HG03469 (cell line): ENCODE results near the gene SRSF12.
"Not testable (repeated sequence)": the region's sequence is repeated elsewhere in the genome, so short reads cannot be mapped to it uniquely, and the experiment has no call there.

Experiments
- ATAC-seq: cut with Tn5 transposase; IDR thresholded peaks from one replicate; pipeline ENCODE4 v1.9.1; 2021; ENCODE audit warnings: mild to moderate bottlenecking, moderate library complexity, moderate number of reproducible peaks; ENCODE audit not compliant: unreplicated experiment

Gene SRSF12

DNA sequence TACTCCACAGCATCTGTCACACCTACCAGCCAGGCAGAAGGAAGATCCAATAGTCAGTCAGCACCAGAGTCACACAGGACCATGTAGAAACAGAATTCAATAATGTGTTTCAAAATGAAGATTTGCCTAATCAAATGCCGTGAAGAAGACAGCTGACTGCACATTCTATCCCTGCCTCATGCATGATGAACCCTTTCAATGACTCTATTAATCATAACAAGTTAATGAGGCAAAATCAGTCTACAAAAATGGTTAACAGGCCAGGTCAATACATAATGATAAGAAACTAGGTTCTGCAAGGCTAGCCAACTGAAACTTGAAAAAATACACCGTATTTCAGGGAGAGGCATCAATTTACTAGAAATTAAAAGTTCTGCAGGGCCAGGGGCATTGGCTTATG, 44.0 kb downstream of the SRSF12 start:
- no peak for ATAC-seq

DNA sequence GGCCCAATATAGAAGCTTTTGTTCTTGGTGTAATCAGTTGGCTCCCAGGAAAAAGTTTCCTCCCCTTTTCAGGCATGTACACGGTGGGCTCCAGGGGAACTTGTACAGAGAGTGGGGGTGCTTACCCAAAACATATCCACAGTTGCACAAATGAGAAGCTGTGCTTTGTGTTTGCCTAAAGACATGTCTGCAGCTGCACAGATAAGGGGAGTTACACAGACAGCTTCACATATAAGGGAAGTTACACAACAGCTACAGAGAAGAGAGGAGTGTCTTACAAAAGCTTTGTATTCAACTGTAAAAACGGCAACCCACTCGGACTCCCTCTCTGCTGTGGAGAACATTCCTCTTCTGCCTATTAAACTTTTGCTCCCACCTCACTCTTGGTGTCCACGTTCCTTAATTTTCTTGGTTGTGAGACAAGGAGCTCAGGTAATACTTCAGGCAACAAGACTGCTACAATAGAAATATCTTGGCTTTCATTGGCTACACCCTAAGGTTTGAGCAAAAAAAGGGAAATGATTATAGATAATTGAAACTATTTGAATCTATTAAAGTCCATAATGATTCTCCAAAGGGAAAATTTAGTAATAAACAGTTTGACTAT, 44.8 kb downstream of the SRSF12 start:
- ATAC-seq = no peak

DNA sequence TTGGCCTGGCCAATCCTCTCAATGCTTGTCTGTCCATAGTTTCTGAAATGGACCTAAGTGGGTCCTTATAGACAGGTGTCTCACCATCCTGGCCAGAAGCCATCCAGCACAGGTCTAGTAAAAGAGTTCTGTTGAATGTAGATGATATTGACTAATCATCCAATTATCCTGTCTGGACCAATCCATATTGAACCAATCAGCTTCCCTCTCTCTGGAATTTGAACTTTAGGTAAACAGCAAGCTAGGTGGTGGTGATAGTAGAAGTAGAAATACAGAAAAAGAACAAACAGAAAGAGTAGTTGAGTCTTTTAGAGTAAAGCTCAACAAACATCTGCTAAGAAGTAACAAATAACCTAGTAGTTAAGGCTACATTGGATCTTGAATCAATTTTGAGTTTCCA, 46.8 kb downstream of the SRSF12 start:
- ATAC-seq = no peak

DNA sequence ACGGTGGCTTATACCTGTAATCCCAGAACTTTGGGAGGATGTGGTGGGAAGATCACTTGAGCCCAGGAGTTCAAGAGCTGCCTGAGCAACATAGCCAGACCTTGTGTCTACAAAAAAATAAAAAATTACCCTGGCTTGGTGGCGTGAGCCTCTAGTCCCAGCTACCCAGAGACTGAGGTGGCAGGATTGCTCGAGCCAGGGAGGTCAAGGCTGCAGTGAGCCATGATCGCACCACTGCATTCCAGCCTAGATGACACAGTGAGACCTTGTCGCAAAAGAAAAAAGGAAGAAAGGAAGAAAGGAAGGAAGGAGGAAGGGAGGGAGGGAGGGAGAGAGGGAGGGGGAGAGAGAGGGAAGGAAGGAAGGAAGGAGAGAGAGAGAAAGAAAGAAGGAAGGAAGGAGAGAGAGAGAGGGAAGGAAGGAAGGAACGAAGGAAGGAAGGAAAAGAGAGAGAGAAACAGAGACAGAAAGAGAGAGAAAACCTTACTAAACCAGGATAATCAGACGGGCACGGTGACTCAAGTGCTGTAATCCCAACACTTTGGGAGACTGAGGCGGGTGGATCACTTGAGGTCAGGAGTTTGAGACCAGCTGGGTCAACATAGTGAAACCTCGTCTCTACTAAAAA, 48.2 kb downstream of the SRSF12 start:
- no peak for ATAC-seq

DNA sequence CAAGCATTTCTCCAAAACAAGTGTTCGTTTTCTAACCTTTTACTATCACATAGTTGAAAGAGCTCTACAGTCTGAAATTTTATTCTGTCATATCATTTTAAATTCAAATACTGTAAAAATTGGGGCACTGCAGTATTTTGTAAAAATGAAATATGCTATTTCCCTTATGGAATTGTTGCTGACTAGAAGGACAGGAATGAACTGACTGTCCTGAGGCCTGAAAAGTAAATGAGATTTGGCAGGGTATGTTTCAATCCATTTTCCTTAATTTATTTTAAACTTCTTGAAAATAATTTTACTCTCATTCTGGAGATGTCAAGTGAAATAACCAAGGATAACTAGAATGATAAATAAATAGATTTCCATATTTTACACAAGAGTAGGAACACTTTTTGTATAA, 49.2 kb downstream of the SRSF12 start:
- no peak for ATAC-seq

DNA sequence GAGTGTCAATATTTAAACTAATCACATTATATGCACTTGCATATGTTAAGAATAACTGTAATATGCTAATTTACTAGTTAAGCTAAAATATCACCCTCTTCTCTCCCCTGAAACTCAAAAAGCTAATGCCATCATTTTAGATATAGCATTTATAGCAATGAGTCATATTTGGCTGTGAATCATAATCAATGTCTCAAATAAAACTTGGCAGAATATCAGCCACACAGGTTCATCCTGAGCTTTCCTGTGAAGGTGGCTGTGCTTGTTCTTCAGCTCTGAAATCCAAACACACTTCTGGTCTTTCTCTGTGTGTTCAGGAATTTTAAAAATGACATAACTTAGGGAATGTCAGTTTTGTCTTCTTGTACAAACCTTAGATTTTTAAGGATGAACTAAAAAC, 50.1 kb downstream of the SRSF12 start:
- no peak for ATAC-seq

DNA sequence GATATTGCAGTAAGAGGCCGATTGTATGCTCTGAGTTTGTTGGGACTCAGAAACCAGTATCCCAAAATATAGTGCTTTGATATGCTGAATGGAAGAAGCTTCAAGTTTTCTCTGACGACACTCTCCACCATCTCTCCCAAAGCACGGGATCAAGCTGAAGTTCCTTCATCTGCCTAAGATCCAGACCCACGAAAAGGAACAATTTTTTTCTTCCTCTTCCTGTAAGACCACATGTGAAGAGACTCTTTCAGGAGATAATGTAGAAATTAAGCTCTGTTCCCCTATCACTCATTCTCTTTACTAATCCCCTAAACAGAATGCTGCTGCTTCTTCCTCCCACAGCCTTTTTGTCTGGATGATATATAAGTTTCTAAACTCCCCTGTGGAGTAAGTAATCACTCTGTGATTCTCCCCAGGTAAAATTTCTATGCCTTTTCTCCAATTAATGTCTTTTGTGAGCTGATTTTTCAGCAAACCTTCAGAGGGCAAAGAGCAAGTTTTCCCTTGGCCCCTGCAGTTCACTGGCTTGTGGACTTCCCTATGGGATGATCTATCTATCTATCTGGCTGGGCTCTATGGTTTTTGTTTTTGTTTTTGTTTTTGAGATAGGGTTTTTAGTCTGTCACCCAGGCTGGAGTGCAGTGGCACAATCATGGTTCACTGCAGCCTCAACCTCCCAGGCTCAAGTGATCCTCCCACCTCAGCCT, 50.8 kb downstream of the SRSF12 start:
- ATAC-seq = no peak

DNA sequence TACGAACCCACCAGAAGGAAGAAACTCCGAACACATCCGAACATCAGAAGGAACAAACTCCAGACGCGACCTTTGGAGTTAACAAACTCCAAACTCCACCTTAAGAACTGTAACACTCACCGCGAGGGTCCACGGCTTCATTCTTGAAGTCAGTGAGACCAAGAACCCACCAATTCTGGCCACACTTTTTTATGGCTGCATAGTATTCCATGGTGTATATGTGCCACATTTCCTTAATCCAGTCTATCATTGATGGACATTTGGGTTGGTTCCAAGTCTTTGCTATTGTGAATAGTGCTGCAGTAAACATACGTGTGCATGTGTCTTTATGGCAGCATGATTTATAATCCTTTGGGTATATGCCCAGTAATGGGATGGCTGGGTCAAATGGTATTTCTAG, 51.8 kb downstream of the SRSF12 start:
- ATAC-seq = not testable (repeated sequence)

DNA sequence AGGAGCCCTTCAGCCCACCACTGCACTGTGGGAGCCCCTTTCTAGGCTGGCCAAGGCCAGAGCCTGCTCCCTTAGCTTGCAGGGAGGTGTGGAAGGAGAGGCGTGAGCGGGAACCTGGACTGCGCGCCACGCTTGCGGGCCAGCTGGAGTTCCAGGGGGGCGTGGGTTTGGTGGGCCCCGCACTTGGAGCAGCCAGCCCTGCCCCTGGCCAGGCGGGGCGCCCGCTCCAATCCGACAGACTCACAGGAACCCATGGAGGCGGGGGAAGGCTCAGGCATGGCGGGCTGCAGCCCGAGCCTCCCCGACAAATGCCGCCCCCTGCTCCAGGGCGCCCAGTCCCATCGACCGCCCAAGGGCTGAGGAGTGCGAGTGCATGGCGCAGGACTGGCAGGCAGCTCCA, 52.9 kb downstream of the SRSF12 start:
- ATAC-seq = not testable (repeated sequence)

DNA sequence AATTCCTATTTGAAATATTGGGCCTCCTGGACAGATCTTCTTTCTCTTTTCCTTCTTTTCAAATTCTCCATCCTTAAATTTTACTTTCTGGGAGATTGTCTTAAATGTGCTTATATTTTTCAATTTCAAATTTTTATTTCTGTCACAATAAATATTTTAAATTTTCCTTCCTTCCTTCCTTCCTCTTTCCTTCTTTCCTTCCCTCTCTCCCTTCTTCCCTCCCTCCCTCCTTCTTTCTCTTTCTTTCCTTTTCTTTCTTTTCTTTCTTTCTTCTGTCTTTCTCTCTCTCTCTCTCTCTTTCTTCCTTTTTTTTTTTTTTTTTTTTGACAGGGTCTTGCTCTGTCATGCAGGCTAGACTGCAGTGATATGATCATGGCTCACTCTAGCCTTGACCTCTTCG, 54.0 kb downstream of the SRSF12 start:
- no peak for ATAC-seq

DNA sequence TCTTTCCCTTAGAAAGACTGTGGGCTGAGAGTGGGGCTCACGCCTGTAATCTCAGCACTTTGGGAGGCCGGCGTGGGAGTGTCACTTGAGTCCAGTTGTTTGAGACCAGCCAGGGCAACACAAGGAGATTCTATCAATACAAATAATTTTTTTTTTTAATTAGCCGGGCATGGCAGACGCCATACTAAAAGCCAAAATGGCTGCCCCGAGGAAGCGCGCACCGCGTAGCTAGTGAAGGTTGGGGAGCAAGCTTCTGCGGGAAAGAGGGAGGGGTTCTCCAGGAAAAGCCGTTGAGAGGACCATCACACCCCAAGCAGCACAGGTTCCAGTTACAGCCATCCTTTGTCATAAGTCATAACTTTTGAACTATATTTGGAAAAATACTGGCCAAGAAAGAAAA, 58.6 kb downstream of the SRSF12 start:
- ATAC-seq = no peak

DNA sequence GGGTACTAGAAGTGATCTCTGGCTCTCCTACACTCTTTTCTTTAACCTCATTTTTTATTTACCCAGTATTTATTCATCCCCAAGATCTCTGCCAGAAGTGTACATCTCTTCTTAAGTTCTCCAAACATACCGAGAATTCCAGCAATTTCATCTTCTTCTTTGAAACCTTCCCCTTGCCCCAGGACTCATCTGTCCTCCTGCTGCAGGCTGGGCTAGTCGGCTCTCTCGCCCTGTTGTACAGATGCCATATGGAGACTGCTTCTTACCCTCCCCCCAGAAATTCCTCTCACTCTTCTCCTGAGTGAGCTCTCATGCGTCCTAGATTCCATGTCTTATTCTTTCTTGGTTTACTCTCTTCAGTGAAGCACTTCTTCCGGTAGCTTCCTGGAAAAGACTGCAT, 59.2 kb downstream of the SRSF12 start:
- no peak for ATAC-seq

DNA sequence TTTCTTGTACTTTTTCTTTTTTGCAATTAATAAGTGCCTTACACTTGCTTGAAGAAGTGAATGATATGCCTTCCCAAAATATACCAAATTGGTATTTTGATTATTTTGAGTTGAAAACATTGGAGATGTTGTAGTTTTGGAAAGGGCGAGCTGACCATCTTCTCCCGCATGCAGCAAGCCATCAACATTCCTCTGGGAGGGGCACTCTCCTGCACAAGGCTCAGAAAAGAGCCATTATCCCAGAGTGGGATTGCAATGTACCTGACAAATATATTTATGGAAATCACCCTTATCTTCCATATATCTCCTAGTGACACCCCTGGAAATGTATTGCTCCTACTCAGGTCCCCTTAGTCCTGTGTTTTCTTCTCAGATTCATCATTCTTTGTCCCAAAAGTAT, 60.1 kb downstream of the SRSF12 start:
- no peak for ATAC-seq

DNA sequence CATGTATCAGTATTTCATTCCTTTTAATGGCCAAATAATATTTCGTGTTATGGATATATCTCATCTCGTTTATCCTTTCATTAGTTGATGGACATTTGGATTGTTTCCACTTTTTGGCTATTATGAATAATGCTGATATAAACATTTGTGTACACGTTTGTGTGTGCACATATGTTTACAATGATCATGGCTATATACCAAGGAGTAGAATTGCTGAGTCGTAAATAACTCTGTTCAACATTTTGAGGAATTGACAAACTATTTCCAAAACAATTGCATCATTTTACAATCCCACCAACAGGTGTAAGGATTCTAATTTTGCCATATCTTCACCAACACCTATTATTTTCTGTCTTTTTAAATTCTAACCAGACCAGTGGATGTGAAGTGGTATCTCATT, 63.7 kb downstream of the SRSF12 start:
- ATAC-seq = no peak

DNA sequence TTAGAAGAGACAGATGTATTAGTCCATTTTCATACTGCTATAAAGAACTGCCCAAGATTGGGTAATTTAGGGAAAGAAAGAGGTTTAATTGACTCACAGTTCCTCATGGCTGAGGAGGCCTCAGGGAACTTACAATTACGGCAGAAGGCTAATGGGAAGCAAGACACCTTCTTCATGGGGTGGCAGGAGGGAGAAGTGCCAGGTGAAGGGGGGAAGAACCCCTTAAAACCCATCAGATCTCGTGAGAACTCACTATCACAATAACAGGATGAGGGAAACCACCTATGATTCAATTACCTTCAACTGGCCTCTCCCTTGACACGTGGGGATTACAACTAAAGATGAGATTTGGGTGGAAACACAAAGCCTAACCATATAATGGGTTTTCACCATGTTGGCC, 66.2 kb downstream of the SRSF12 start:
- no peak for ATAC-seq

DNA sequence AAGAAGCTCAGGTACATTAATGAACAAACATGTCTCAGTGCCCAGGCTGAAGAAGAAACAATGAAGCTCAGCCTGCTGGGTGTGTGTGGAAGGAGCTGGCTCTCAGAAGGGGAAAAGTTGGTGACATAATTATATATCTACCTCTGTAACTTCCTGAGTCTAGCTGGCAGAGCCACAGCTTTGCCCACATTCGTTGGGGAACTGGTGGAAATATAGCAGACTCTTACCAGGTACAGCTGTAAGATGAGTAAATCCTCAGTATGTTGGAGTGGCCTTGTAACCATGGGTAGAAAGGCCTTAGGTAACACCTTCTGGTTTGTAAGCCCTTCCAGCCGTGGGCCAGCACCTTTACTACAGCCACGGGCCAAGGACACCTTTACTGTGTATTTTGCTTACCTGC, 67.2 kb downstream of the SRSF12 start:
- ATAC-seq = no peak

DNA sequence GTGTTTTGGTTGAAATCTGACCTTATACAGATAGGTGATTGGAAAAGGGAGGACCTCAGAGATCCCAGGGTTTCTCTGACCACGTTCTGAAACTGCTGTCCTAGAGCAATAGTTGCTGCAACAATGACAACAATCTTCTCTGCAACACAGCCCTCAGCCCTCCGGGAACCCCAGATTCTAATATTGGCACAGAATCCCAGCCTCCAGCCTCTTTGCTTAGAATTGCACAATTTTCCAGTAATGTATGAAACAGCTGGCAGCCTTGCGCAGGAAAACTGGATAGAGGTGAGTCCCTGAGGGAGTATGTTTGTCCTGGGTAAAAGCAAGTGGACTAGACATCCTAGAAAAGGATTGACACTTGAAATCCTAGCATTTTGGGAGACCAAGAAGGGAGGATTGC, 67.7 kb downstream of the SRSF12 start:
- no peak for ATAC-seq

DNA sequence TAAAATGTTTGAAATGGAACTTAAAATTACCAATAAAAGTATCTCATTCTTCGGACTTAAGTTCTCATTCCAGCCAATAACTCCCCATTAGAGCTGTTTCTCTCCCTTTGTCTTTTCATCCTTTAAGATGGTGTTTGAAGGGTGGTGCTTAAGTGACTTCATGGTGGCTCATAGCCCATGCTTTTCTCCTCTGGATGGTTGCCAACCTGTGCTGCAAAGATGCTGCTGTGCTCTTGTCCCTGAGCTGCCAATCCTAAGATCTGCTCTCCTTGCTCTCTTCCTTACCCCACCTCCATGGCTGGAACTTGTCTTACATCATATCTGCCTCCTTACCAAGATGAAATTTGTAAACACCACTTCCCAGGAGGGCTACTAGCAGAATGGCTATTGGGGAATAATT, 68.9 kb downstream of the SRSF12 start:
- no peak for ATAC-seq

DNA sequence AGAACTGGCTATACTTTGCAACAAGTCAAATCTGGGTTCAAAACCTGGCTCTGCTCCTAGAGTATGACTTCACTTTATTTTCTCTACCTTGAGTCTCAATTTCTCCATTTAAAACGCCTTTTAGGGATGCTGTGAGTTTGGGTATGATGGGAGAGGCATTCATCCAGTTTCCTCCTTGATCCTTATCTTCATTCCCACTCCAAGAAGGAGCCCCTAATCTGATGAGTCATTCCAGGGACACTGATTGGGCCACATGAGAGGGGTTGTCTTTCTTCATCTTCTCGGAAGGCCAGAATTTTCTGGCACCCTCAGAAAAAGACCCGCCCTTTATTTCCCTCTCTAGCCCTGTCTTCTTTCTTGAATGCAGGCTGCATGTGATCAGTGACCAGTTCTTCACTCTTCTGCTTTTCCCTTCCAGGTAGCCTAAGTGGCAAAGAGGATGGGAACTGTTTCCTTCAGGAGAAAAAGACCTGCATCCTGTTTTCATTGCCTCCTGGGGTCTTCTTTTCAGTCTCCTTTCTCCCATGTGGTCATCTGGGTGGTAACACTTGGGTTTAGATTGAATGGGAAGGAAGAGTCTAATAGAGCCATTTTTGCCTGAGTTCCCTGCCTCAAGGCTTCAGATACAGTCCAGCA, 69.5 kb downstream of the SRSF12 start:
- ATAC-seq = no peak

DNA sequence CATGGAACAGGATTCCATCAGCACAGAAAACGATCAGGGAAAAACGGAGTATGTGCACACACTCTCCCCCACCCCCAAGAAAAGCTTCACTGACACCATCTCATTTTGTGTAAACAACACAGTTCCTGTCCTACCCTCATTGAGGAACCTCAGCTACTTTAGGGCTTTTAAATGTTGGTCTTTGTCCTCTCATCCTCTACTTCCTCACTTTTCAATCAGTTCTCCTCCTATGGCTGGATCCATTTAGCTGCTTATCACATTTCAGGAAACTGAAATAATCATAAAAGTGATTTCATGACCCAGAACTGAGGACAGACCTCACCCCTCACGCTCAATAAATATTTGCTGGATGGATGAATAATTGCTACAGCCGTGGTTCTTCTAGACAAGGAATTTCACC, 70.4 kb downstream of the SRSF12 start:
- no peak for ATAC-seq
